Thyroid gland (tissue), 4 donors: Measurements from ENCODE around the gene CTXN3.

Experiments
- CTCF ChIP-seq, 6 experiments: fragments of 200-600 bp in 3 of 6; fragments of 450-650 bp in 3 of 6; sonication (generic) in 3 of 6; IDR thresholded peaks; one replicate each; pipeline ENCODE4 v1.5.1; 2016 to 2019; ENCODE audit warnings: antibody characterized with exemption in 6 of 6, mild to moderate bottlenecking in 2 of 6, inconsistent platforms in 1 of 6, moderate library complexity in 1 of 6
- POLR2A ChIP-seq, 2 donors: fragments of 450-650 bp; IDR thresholded peaks; one replicate each; pipeline ENCODE4 v1.6.1; 2017; ENCODE audit warnings: antibody characterized with exemption in 2 of 2, mild to moderate bottlenecking in 2 of 2, moderate library complexity in 1 of 2

- TF ChIP-seq CTCF (IDR thresholded peaks at IDR 0.05): no peak
- no peak for TF ChIP-seq POLR2A (IDR thresholded peaks at IDR 0.05)
Observed at GRCh38 chr5:127707209-127707608, 58.3 kb downstream of the CTXN3 start.
